Ovary (tissue), 9 donors: ENCODE results near the gene RPL10A. TPM values are rescaled to one million over a fixed set of nuclear protein-coding genes. Genes with fewer than 3 reads are reported as not detected.

Source experiments
- DNase-seq, 5 donors: peaks; one replicate each; pipeline ENCODE4 v3.0.0-alpha.2; 2019 to 2020
- H3K27ac ChIP-seq, 2 donors: fragments of 200-600 bp; one replicate each; pipeline versions ENCODE4 v1.5.1 to v1.8.0; 2019 to 2022
- H3K27me3 ChIP-seq: fragments of 200-600 bp; one replicate; pipeline ENCODE4 v1.8.0; 2022
- H3K36me3 ChIP-seq: fragments of 200-600 bp; sonication (generic); one replicate; pipeline ENCODE4 v1.5.1; 2019
- H3K4me1 ChIP-seq: one replicate; pipeline ENCODE4 v1.8.1; 2013; ENCODE audit warnings: mild to moderate bottlenecking, moderate library complexity; ENCODE audit not compliant: insufficient read depth
- H3K4me3 ChIP-seq: fragments of 200-600 bp; sonication (generic); one replicate; pipeline ENCODE4 v1.5.1; 2017
- H3K9me3 ChIP-seq, 2 donors: fragments of 200-600 bp in 1 of 2; sonication (generic) in 1 of 2; one replicate each; pipeline versions ENCODE4 v1.5.1 to v1.8.1; 2013 to 2019; ENCODE audit warnings: mild to moderate bottlenecking in 1 of 2, moderate library complexity in 1 of 2
- CTCF ChIP-seq, 3 donors: fragments of 450-650 bp in 2 of 3; fragments of 200-600 bp in 1 of 3; IDR thresholded peaks; one replicate each; pipeline versions ENCODE4 v1.5.1 to v1.8.0; 2016 to 2022; ENCODE audit warnings: antibody characterized with exemption in 3 of 3, mild to moderate bottlenecking in 1 of 3
- EP300 ChIP-seq: sonication (generic); formaldehyde crosslinking; IDR thresholded peaks from one replicate; pipeline ENCODE4 v1.6.1; 2017; ENCODE audit warnings: antibody characterized with exemption
- POLR2A ChIP-seq: fragments of 450-650 bp; IDR thresholded peaks from one replicate; pipeline ENCODE4 v1.6.1; 2017; ENCODE audit warnings: antibody characterized with exemption, mild to moderate bottlenecking, moderate library complexity
- WGBS, 3 donors: extraction: QIAGEN DNeasy Blood & Tissue Kit in 1 of 3; methylation state at CpG; one replicate each; pipeline versions ENCODE4 v1.1.5 to v1.1.7; 2013 to 2017; 5-methylcytosine and 5-hydroxymethylcytosine counted together
- intact Hi-C, 4 donors: fragments of 100-400 bp; cut with DNase I; formaldehyde crosslinking; loops; one replicate each; pipeline versions ENCODE4 v1.11.0 to v1.15.1; 2022 to 2023
- polyA plus RNA-seq, 2 donors: library from polyadenylated mRNA; stranded (reverse); fragments of 200-250 nt in 1 of 2; fragments of 350-450 nt in 1 of 2; fragmentation: Illumina TruSeq in 1 of 2; extraction: RNeasy Lipid Tissue Mini Kit (QIAGEN cat#74804) in 1 of 2; gene quantifications; one replicate each; pipeline ENCODE4 v1.2.3, GENCODE V29; 2013 to 2014
- total RNA-seq, 7 donors: library from RNA; depleted of rRNA in 2 of 7; stranded (reverse); fragments of >200 nt in 2 of 7; fragmentation: NEBNext Ultra II Directional in 3 of 7; extraction: Animal tissue kit (Norgen Biotek cat#: 25700) in 3 of 7; gene quantifications; one replicate each; pipeline versions ENCODE4 v1.1.0 to v1.2.4, GENCODE V29; 2016 to 2023
- donor health status: DM: no; HTN: no; CAD: no; lungs with moderate emphysema.
- donor health status: DM: no; HTN: no; CAD: no.
- donor health status: Bipolar disorder and iron deficiency.
- donor health status: DM: yes; HTN: yes; CAD: no.
- donor health status: DM: no; HTN: no; CAD: no.
- donor health status: DM: yes; HTN: yes; CAD: no.

Gene RPL10A
- total and polyA plus RNA-seq, 9 donors, result 2,596 to 5,052 (median 3,198) TPM

- Histone ChIP-seq H3K4me3 (no peak overlapping the region), H3K9me3 (no peaks in the 10 kb centered on the region), H3K4me1 (no peaks in the 10 kb centered on the region), H3K27me3 (no peaks in the 10 kb centered on the region), H3K27ac (no peak overlapping the region), H3K36me3 (no peaks in the 10 kb centered on the region)
- intact Hi-C loops, result no loop called here
- TF ChIP-seq EP300, result no peak
- TF ChIP-seq CTCF (IDR thresholded peaks at IDR 0.05), result no peak
- no peak for TF ChIP-seq POLR2A
- WGBS, 3 donors, result 79 to 86% (median 83%) methylated on average over 7 to 8 of the region's 8 CpGs
- no peak for DNase-seq
Measured at GRCh38 chr6:35477028-35477427, 8.8 kb downstream of the RPL10A start.

GRCh38 chr6:35477551-35478179 is 9.5 kb downstream of the RPL10A start:
- 90 to 94% (median 94%) methylated on average over 5 of the region's 5 CpGs for WGBS, 3 donors
- H3K4me1 ChIP-seq, result no peaks in the 10 kb centered on the region
- H3K4me3 ChIP-seq, result no peak overlapping the region
- H3K36me3 ChIP-seq, result no peaks in the 10 kb centered on the region
- no peaks in the 10 kb centered on the region for H3K27me3 ChIP-seq
- intact Hi-C loops, result no loop called here
- H3K9me3 ChIP-seq, result no peaks in the 10 kb centered on the region
- no peak overlapping the region for H3K27ac ChIP-seq
- no peak for DNase-seq
- TF ChIP-seq CTCF (IDR thresholded peaks at IDR 0.05) (no peak), POLR2A (no peak), EP300 (no peak)

- H3K27ac ChIP-seq, result no peak overlapping the region
- DNase-seq, result no peak
- TF ChIP-seq POLR2A, result no peak
- no peak for TF ChIP-seq EP300
- TF ChIP-seq CTCF (IDR thresholded peaks at IDR 0.05), result no peak
- intact Hi-C loops, result no loop called here
- no peaks in the 10 kb centered on the region for H3K27me3 ChIP-seq
- no peaks in the 10 kb centered on the region for H3K9me3 ChIP-seq
- WGBS, 3 donors, result 87 to 96% (median 88%) methylated on average over 7 of the region's 7 CpGs
- no peaks in the 10 kb centered on the region for H3K4me1 ChIP-seq
- H3K4me3 ChIP-seq, result no peak overlapping the region
- H3K36me3 ChIP-seq, result no peaks in the 10 kb centered on the region
Measured at GRCh38 chr6:35478259-35478658, 10.1 kb downstream of the RPL10A start.

- Histone ChIP-seq H3K4me1 (peaks cover 2% of the 10 kb centered on the region), H3K36me3 (no peaks in the 10 kb centered on the region), H3K4me3 (no peak overlapping the region), H3K9me3 (no peaks in the 10 kb centered on the region), H3K27me3 (no peaks in the 10 kb centered on the region), H3K27ac (no peak overlapping the region)
- WGBS, 3 donors, result 91 to 94% (median 91%) methylated on average over 12 of the region's 12 CpGs
- intact Hi-C loops, result no loop called here
- no peak for DNase-seq
- TF ChIP-seq CTCF (IDR thresholded peaks at IDR 0.05), result no peak
- TF ChIP-seq EP300, result no peak
- TF ChIP-seq POLR2A, result no peak
Measured at GRCh38 chr6:35480176-35480575, 12.0 kb downstream of the RPL10A start.
